HG03575 (cell line): ENCODE measurements around the gene MT1M.
"Not testable (repeated sequence)": the region's sequence is repeated elsewhere in the genome, so short reads cannot be mapped to it uniquely, and the experiment has no call there.

Source experiments
- ATAC-seq: cut with Tn5 transposase; IDR thresholded peaks from one replicate; pipeline ENCODE4 v1.9.1; 2021; ENCODE audit not compliant: unreplicated experiment, insufficient number of reproducible peaks, low FRiP score; ENCODE audit errors: extremely low read depth

Gene MT1M

DNA sequence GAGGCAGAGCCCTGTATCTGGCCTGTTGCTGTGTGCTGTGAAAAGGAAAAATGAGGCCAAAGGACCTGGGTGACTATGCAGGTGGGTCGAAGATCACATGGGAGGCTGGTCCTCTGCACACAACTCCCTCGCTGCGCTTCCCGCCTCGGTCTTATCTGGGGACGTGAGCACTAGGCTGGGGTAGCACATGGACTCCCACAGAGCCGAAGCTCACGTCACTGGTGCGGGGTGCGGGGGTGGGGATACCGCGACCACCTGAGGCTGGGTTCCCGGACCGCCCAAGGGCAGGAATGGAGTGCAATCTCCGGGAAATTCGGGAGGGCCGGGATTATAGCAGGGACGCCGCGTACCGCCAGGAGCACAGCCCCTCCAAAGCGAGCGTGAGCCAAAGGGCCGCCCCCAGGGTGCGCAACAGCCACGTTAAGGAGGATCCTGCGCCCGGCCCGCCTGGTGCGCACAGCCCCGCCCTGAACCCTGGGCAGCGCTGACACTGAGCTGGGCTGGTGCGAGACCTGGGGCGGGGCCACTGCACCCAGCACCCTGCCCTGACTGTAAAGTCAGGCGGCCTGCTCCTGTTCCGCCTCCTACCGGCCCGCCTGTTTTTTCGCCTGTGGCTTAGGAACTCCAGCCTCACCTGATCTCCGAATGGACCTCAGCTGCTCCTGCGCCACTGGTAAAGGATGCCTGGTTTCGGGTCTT lies 10.8 kb downstream of the MT1M start:
- no peak for ATAC-seq

GRCh38 chr16:56643833-56644232 lies 11.4 kb downstream of the MT1M start:
- no peak for ATAC-seq

GRCh38 chr16:56645311-56645710 lies 12.9 kb downstream of the MT1M start:
- ATAC-seq: no peak

DNA sequence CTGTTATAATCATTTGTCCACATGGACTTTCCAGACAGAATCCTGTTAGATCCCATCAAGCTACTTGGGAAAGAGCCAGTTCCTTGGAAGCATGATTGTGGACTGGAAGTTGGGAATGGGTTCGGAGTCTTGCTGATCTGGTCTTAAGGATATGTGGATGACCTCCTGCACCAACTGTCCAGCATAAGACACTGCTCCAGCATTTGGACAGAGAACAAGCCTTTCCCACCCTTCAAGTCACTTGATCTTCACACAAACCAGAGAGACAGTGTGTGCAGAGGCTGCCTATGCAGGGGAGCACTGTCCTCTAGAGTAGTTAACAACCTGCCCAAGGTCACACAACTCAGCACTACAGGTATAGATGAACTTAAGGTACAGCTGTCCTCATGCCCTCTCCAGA lies 13.4 kb downstream of the MT1M start:
- no peak for ATAC-seq

GRCh38 chr16:56647641-56648431 lies 15.4 kb downstream of the MT1M start:
- no peak for ATAC-seq

GRCh38 chr16:56649271-56649670 lies 16.8 kb downstream of the MT1M start:
- ATAC-seq: no peak

DNA sequence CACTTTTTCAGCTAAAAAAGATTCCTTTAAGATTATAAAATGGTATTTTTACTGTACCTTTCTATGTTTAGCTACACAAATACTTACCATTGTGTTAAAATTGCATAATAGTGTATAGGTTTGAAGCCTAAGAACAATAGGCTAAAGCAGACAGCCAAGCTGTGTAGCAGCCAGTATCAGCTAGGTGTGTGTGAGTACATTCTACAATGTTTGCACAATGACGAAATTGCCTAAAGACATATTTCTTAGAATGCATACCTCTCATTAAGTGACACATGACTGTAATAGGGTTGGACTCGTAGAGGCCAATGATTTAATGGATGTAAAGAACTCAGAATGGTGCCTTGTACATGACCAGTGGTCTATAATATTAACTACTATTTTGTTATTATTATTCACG lies 17.4 kb downstream of the MT1M start:
- no peak for ATAC-seq

DNA sequence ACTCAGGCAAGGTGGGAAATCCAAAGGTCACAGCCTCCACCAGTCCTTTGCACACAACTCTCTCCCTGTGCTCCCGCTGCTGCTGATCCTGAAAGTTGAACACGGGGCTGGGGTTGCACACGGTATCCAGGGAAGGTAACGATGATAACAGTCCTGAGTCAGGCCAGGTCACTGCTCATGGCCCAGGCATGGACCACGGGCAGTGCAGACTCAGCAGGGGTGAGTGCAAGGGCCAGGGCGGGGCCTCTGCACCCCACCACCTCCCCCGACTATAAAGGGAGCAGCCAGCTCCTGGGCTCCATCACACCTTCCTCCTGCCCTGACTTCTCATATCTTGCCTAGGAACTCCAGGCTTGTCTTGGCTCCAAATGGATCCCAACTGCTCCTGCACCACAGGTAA lies 19.1 kb downstream of the MT1M start, which contains the start of gene MT1B:
Gene MT1B (plus strand): TSS at position 301 of the 400 bp plus-strand sequence. CDS start 68 bp downstream, at position 369.
- ATAC-seq: no peak

- no peak for ATAC-seq
Measured at GRCh38 chr16:56652600-56652999, 20.1 kb downstream of the MT1M start.

DNA sequence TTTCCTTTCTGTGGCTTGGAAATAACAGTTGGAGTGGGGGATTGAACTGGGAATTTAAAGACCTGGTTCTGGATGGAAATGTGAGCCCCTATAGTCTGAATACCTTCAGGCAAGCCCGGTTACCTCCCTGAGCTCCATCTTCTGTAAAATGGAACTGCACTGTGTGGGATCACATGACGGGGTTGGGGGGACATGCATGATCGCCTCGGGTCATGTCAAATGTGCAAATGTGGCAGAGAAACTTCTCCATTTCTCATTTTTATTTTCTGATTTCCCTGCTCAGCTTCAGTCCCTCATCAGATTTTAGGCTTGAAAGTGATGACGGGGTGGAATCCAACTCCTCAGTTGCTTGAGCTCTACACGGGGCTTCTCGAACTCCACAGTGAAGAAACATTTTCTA lies 20.8 kb downstream of the MT1M start:
- ATAC-seq: no peak

DNA sequence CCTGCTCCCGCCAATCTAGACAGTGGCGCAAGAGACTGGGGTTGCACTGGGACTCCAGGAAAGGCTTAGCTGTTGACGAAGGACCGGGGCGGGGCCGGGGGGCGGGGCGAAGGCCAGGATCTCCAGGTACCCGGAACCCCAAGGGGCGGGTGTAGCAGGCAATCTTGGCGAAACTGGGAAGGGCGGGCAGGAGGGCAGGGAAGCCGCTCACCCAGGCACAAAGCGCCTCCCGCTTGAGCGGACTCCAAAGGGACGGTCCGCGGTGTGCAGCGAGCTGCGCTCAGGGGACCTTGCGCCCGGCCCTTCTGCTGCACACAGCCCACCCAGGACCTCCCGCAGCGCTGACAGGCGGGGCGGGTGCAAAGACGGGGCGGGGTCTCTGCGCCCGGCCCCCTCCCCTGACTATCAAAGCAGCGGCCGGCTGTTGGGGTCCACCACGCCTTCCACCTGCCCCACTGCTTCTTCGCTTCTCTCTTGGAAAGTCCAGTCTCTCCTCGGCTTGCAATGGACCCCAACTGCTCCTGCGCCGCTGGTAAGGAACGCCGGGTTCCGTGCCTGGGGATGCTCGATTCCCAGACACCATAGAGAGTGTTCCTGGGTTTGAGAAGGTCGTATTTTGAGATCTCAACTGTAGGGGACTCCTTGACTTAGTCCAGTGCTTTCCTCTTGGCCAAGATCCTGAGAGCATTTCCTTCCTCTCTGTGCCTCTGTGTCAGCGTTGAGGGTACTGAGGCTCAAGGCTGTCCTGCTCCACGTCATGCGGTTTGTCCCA lies 25.3 kb downstream of the MT1M start, which contains the start of gene MT1F:
Gene MT1F (plus strand): TSS at position 405 of the 772 bp plus-strand sequence. CDS start 100 bp downstream, at position 505.
- ATAC-seq: no peak

DNA sequence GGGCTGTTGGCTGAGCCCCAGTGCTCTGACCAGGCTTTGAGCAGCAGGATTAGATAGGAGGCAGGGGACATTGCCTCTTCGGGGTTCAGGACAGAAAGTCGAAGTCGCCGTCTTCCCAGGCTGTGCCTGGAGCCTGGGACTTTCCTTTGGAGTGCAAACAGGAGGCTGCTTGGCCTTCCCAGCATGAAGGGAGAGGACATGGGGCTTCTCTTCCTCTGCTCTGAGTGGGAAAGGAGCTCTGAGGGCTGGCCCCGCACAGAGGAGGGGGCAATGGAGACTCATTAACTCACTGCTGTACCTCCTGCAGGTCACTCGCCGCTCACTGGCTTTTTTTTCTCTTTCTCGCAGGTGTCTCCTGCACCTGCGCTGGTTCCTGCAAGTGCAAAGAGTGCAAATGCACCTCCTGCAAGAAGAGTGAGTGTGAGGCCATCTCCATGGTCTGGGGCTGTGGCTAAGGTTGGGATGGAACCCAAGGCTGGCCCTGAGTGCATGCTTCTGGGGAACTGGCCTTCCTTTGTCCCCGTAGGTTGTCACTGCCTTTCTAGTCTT lies 25.9 kb downstream of the MT1M start:
- no peak for ATAC-seq

- no peak for ATAC-seq
Measured at GRCh38 chr16:56662357-56663354, 30.2 kb downstream of the MT1M start.

DNA sequence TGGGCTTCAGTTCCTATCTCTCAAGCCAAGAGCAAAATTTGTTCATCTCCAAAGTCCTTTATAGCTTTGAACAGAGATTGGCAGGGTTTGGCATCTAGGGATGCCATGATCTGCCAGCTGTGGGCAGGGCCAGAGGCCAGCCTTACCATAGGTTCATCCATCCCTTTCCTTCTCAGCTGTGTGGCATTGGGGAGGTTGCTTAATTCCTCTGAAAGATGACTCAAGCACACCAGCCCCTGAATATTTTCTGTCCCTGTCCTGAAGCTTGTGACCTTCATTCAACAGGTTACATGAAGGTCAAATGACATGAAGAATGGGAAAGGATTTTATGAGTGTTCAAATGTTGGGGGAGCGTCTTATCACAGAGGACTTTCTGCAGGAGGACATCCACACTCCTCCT lies 32.0 kb downstream of the MT1M start:
- ATAC-seq: no peak

DNA sequence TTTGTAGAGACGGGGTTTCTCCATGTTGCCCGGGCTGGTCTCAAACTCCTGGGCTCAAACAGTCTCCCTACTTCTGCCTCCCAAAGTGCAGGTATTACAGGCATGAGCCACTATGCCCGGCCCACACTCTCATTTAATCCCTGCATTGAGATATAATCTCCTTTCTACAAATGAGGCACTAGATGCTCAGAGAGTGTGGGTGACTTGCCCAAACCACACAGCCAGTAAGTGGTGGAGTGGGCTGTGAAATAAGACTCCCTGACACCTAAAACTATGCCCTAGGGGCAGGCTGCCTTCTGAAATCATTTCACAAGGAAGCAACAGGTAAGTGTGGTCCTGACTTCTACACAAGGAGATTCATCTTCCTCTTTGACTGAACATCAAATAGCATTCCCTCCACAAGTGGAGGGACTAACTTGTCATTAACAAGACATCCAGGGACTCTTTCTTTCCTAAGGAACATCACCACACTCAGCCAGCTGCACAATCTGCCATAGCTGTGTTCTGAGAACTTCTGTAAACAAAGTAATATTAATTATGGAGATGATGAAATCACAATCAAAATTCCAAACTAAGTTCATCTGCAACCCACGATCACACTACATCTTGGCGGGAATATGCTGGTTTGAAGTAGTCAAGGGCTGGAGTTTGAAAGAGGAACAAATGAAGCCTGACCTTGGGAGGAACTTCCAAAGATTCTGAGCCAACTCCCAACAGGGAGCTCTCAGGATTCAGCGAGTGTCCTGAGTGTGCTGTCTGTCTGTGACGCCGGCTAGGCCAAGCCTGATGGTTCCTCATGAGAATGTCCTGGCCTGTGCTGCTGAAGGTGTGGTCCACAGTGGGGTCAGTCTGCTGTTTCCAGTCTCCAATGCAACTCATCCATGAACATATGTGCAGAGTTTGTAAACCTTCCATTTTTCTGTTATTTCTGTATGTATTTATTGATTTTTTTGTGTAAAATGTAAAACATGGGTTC lies 33.1 kb downstream of the MT1M start:
- not testable (repeated sequence) for ATAC-seq

DNA sequence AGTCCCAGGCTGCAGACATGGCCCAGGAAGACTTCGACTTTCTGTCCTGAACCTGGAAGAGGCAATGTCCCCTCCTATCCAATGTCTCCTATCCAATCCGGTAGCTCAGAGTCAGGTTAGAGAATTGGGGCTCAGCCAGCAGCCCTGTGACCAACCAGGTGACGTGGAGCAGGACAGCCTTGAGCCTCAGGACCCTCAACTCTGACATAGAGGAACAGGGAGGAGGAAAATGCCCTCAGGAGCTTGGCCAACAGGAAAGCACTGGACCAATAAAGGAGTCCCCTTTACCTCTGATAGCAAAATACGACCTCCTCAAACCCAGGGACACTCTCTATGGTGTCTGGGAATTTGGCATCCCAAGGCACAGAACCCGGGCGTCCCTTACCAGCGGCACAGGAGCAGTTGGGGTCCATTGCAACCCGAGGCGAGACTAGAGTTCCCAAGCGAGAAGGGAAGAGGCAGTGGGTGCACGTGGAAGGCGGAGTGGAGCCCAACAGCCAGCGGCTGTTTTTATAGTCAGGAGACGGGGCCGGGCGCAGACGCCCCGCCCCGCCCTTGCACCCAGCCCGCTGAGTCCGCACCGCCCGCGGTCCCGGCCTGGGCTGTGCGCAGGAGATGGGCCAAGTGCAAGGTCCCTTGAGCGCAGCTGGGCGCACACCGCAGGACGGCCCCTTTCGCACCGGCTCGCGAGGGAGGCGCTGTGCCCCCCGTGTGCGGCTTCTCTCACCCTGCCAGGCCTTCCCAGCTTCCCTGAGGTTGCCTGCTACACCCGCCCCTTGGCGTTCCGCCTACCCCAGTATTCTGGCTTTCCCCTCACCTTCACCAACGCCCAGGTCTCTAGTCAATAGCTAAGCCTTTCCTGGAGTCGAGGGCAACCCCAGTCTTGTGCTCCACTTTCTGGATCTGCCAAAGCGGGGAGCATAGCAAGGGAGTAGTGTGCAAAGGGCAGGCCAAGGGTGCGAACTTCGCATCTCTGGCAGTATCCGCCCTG lies 35.4 kb downstream of the MT1M start, which contains the start of gene MT1G:
Gene MT1G (minus strand): TSS at position 485 of the 991 bp plus-strand sequence. CDS start 72 bp downstream, at position 413.
- no peak for ATAC-seq
